GM12872 (cell line): ENCODE data around the gene NT5DC1.

Experiments
- CTCF ChIP-seq: IDR thresholded peaks from 3 replicates; pipeline ENCODE4 v1.5.1; 2011; ENCODE audit warnings: low read depth, mild to moderate bottlenecking, low read length, moderate library complexity; ENCODE audit not compliant: insufficient read depth

Gene NT5DC1

GRCh38 chr6:116062496-116062895 lies 38.2 kb upstream of the NT5DC1 start:
- TF ChIP-seq CTCF = no peak

- no peak for TF ChIP-seq CTCF
These were observed 36.0 kb upstream of the NT5DC1 start for GRCh38 chr6:116064666-116065065.

GRCh38 chr6:116066789-116067188 lies 33.9 kb upstream of the NT5DC1 start:
- no peak for TF ChIP-seq CTCF

- no peak for TF ChIP-seq CTCF
These were observed 30.6 kb upstream of the NT5DC1 start for GRCh38 chr6:116070101-116070500.

- TF ChIP-seq CTCF = no peak
These were observed 29.9 kb upstream of the NT5DC1 start for GRCh38 chr6:116070616-116071389.

GRCh38 chr6:116072368-116072767 lies 28.3 kb upstream of the NT5DC1 start:
- no peak for TF ChIP-seq CTCF

GRCh38 chr6:116073765-116074440 lies 26.8 kb upstream of the NT5DC1 start:
- TF ChIP-seq CTCF = no peak
